ENCODE data around the gene CCDC33.

DNA sequence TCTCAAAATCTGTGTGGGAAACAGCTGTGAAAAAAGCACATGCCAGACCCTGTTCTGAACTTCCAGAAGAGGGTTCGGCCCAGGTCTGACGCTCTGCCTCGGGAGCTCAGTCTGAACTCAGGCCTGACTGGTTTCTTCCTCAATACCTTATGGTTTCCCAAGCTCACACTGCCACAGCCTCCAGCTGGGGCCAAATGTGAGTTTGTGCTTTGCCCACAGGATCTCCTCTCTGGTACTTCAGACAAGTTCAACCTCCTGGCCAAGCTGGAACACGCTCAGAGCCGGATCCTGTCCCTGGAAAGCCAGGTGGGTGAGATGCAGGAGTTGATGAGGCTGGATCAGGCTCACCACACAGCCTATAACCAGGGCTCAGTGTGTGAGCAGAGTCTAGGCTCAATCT, 97.5 kb downstream of the CCDC33 start:
- TF ChIP-seq ZNF274 (IDR thresholded peaks at IDR 0.05; ENCODE audit: low read depth, low read length), result no peak
- TF ChIP-seq SUZ12 (IDR thresholded peaks at IDR 0.05; ENCODE audit: extremely low read depth, insufficient read depth, insufficient read length), result no peak
- no peak for TF ChIP-seq YY1 (IDR thresholded peaks at IDR 0.05; ENCODE audit: insufficient read depth, insufficient read length)
